ENCODE data around the gene KRT15. TPM values are rescaled to one million over a fixed set of nuclear protein-coding genes. Genes with fewer than 3 reads are reported as not detected.

Gene KRT15
- total and polyA plus RNA-seq, 9 of the 15 experiments (the other 6 are each of a cell fraction or from before 2014, with no cell fraction given) = 0.28 to 4.4 (median 0.56) TPM

- TF ChIP-seq ZBTB11 (CRISPR knock-in tag; IDR thresholded peaks at IDR 0.05) (no peak), C11orf30 (IDR thresholded peaks at IDR 0.05; ENCODE audit: low read depth) (no peak), TEAD1 (CRISPR knock-in tag; IDR thresholded peaks at IDR 0.05) (no peak), MTA3 (IDR thresholded peaks at IDR 0.05; ENCODE audit: borderline replicate concordance) (peak; percentile 21; the same call in 1 of the 2 replicates), MYNN (IDR thresholded peaks at IDR 0.05) (peak; percentile 64), MYNN (CRISPR knock-in tag; IDR thresholded peaks at IDR 0.05) (no peak), NKRF (IDR thresholded peaks at IDR 0.05; ENCODE audit: borderline replicate concordance) (no peak), CBX2 (IDR thresholded peaks at IDR 0.05; ENCODE audit: insufficient read depth, low read length, poor library complexity, severe bottlenecking) (no peak), FOXO4 (CRISPR knock-in tag; IDR thresholded peaks at IDR 0.05) (no peak), CBFA2T3 (IDR thresholded peaks at IDR 0.05) (0 out of 2 replicates have a peak, but pooled peaks have one; percentile 5), L3MBTL2 (IDR thresholded peaks at IDR 0.05) (peak; percentile 23; the same call in 1 of the 2 replicates), SMAD4 (CRISPR knock-in tag; conservative IDR thresholded peaks at IDR 0.05) (0 out of 2 replicates have a peak, but pooled peaks have one; percentile 34), ZNF239 (CRISPR knock-in tag; IDR thresholded peaks at IDR 0.05) (no peak), MAZ (CRISPR knock-in tag; conservative IDR thresholded peaks at IDR 0.05 in 1 of 2, IDR thresholded peaks at IDR 0.05 in 1 of 2) (peak; percentile 38 to 39; a peak in 1 of 4 replicates), SRSF1 (IDR thresholded peaks at IDR 0.05; ENCODE audit: low read depth, low read length) (no peak), HDGF (IDR thresholded peaks at IDR 0.05) (0 out of 2 replicates have a peak, but pooled peaks have one; percentile 19), CREM (IDR thresholded peaks at IDR 0.05; ENCODE audit: low read depth) (peak; percentile 31; the same call in 1 of the 2 replicates), ZBTB7A (IDR thresholded peaks at IDR 0.05; ENCODE audit: borderline replicate concordance, control insufficient read depth, low read depth, low read length) (peak; percentile 53; the same call in 1 of the 2 replicates), NFRKB (IDR thresholded peaks at IDR 0.05; ENCODE audit: low read depth) (no peak), ARID1B (IDR thresholded peaks at IDR 0.05) (peak; percentile 36)
Measured at GRCh38 chr17:41511116-41511515, 7.6 kb downstream of the KRT15 start (continued).
